Measurements from ENCODE around the gene CCDC97.
"Not testable (repeated sequence)": the region's sequence is repeated elsewhere in the genome, so short reads cannot be mapped to it uniquely, and the experiment has no call there.

The CCDC97 gene

DNA sequence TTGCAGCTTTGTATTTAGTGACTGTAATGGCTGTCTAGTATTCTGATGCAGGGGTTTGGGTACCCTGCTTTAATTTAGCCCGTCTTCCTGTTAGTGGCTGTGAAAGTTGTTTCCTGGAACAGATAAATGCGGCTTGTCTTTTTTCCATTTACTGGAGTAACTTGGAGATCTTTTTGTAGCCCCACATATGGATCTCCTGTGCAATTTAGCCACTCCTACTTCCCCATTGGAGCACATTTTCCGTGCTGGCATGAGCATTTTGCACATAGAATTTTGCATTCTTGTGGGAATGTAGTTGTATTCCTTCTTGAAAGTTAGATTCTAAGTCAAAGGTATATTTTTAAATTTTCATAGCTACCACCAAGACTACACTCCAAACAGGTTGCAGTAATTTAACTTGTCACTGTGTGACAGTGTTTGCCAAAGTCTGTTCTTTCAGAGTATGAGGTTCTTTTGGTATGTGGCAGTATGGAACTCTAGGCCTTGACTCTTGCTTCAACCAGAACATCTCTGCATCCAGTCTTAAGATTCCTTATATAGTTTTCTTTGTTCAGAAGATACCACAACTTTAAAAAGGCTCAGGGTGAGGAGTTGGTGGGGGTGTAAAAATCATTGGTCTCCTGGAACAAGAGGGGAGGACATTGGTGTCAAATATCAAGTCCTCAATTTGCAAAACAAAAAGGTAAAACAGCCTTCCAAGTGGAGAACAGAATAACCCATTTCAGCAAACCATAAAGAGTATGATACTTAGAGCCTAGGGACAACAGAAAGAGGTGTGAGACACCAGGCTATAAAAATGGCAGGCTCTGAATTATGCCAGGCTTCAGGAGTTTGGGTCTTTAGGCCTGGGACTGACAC is 21.1 kb upstream of the CCDC97 start:
- Mint-ChIP-seq H3K4me1 (ENCODE audit: low read depth) (peaks cover 3% of the 10 kb centered on the region), H3K36me3 (ENCODE audit: low read depth) (peaks cover 56% of the 10 kb centered on the region), H3K9me3 (no peaks in the 10 kb centered on the region), H3K4me3 (no peak overlapping the region), H3K27ac (no peak overlapping the region), H3K27me3 (ENCODE audit: low read depth) (no peaks in the 10 kb centered on the region)
- DNase-seq (ENCODE audit: low spot score): no peak

DNA sequence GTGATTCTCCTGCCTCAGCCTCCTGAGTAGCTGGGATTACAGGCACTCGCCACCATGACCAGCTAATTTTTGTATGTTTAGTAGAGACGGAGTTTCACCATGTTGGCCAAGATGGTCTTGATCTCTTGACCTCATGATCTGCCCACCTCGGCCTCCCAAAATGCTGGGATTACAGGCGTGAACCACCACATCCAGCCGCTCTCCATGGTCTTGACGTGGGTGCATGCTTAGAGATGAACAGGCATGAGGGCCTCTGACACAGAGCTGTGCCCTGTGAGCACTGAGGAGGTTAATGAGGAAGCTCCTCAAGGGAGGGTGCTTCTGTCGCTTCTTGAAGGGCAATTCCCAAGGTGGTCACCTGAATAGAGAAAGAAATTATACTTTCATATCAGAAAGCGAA is 20.2 kb upstream of the CCDC97 start:
- not testable (repeated sequence) for DNase-seq (ENCODE audit: low spot score); H3K9me3 Mint-ChIP-seq; H3K4me1 Mint-ChIP-seq (ENCODE audit: low read depth); H3K27me3 Mint-ChIP-seq (ENCODE audit: low read depth); H3K4me3 Mint-ChIP-seq; H3K27ac Mint-ChIP-seq
- H3K36me3 Mint-ChIP-seq (ENCODE audit: low read depth): peaks cover 59% of the 10 kb centered on the region

DNA sequence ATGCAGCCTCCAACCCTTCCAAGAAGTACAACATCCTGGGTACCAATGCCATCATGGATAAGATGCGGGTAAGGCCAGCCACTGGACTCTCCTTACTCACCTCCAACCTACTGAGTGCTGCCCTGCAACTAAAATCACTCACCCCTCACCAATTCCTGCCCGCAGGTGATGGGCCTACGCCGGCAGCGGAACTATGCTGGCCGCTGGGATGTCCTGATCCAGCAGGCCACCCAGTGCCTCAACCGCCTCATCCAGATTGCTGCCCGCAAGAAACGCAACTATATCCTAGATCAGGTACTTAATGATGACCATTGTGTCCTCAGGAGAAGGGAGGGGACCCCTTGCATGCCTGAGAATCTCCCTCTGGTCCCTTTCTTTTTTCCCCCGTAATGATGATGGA is 15.6 kb upstream of the CCDC97 start:
- no peaks in the 10 kb centered on the region for H3K27me3 Mint-ChIP-seq (ENCODE audit: low read depth)
- H3K36me3 Mint-ChIP-seq (ENCODE audit: low read depth): peaks cover 76% of the 10 kb centered on the region
- no peaks in the 10 kb centered on the region for H3K9me3 Mint-ChIP-seq
- H3K4me1 Mint-ChIP-seq (ENCODE audit: low read depth): peaks cover 41% of the 10 kb centered on the region
- no peak overlapping the region for H3K27ac Mint-ChIP-seq
- H3K4me3 Mint-ChIP-seq: no peak overlapping the region
- DNase-seq (ENCODE audit: low spot score): no peak

DNA sequence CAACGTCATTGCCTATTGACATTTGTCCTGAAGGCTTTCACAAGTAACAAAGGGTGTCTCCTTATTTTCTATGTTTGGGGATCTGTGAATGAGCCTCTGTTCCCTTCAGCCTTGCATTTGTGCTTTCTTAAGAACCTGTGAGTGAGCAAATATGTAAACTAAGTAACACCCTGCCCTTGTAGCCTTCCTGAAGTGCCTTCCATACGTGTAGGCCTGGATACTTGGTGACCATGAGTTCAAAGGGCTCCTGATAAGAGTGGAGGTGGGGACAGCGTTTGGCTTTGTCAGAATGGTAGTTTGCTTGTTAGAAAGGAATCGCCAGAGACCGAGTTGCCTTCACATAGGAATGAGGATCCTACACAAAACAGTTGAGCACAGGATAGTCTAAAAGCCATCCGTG is 14.5 kb upstream of the CCDC97 start:
- H3K27ac Mint-ChIP-seq: no peak overlapping the region
- no peak overlapping the region for H3K4me3 Mint-ChIP-seq
- no peaks in the 10 kb centered on the region for H3K27me3 Mint-ChIP-seq (ENCODE audit: low read depth)
- no peak for DNase-seq (ENCODE audit: low spot score)
- H3K9me3 Mint-ChIP-seq: no peaks in the 10 kb centered on the region
- H3K4me1 Mint-ChIP-seq (ENCODE audit: low read depth): peaks cover 52% of the 10 kb centered on the region
- peaks cover 83% of the 10 kb centered on the region for H3K36me3 Mint-ChIP-seq (ENCODE audit: low read depth)

DNA sequence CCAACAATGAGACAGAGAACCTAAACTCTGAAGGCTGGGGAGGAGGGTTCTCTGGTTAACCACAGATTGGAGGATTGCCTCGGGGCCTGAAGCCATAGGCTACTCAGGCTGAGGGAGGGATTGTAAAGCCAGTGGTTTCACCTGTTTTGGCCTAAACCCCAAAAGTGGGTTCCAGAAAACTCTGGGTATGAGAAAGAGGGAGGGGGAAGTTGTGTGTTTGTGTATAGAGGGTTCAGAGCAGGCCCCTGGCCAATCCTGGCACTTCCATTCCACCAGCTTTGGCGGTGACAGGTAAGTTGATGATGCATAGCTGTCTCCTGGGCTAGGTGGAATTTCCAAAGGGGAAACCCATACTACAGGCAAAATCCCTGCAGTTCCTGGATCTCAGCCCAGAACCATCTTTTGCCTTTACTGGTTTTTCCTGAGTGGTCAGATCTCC is 13.5 kb upstream of the CCDC97 start:
- H3K4me1 Mint-ChIP-seq (ENCODE audit: low read depth): peaks cover 60% of the 10 kb centered on the region

DNA sequence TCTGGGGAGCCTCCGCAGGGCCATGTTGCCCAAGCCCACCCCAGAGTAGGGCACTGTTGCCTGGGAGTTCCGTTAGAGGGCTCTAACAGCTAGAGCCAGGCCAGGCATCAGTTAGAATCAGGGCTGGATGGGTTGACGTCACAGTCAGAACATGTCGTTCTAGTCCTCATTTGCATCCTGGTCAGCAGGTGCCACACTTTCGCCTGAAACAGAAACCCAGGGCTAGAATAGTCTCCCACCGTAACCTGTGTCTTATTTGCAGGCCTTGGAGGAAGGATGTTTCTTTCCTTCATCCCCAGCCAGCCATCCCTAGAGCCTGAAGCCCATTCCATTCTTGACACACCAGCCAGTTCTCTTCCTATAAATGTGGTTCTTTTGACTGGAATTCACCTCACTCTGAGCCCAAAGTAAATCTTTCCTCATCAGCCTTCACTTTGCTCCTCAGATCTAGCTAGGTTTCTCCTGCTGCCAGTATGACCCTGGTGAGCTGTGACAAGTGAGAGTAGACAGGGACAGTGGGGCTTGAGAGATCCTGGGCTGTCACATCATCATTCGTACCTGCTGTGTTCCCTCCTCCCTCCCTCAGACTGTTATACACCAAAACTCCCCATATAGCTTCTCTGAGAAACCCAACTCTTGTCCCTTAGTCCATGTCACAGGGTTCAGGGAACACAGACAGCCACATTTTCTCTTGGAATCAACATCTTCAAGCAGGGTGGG is 12.2 kb upstream of the CCDC97 start:
- peak overlapping the region; percentile 86 for H3K27ac Mint-ChIP-seq
- no peaks in the 10 kb centered on the region for H3K27me3 Mint-ChIP-seq (ENCODE audit: low read depth)
- peaks cover 68% of the 10 kb centered on the region for H3K4me1 Mint-ChIP-seq (ENCODE audit: low read depth)
- H3K36me3 Mint-ChIP-seq (ENCODE audit: low read depth): peaks cover 88% of the 10 kb centered on the region
- H3K4me3 Mint-ChIP-seq: no peak overlapping the region
- DNase-seq (ENCODE audit: low spot score): no peak
- H3K9me3 Mint-ChIP-seq: no peaks in the 10 kb centered on the region

More for the DNA sequence above, 13.5 kb upstream of the CCDC97 start:
- no peak for DNase-seq (ENCODE audit: low spot score)
- H3K27ac Mint-ChIP-seq: peak overlapping the region; percentile 86
- no peak overlapping the region for H3K4me3 Mint-ChIP-seq
- H3K36me3 Mint-ChIP-seq (ENCODE audit: low read depth): peaks cover 87% of the 10 kb centered on the region
- H3K9me3 Mint-ChIP-seq: no peaks in the 10 kb centered on the region
- no peaks in the 10 kb centered on the region for H3K27me3 Mint-ChIP-seq (ENCODE audit: low read depth)

DNA sequence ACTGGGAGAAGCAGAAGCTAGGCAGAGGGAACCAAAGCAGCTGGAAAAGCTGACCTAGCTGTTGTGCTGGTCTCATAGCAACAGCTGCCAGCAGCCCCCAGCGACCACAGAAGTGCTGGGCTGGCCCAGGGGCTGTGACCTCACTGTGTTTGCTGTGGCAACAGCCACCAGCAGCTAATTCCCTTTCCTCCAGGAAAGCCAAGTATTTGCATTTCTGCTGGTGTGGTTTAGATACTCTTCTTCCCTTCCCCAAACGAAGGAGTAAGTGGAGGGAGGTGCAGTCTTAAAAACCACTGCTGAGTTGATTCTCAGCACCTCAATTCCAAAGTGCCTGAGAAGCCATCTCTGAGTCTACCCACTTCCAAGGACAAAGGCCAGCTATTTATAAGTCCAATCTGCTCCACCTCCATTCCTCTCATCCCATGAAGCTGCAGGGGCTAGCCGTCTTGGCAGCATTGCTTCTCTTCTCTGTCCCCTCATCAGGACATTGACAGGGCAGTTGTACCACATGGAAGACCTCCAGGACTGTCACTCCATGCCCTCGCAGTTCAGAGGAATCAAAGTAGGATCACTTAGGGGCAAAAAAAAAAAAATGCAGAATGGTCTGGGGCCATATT is 11.5 kb upstream of the CCDC97 start:
- Mint-ChIP-seq H3K27ac (peak overlapping the region; percentile 77), H3K4me3 (no peak overlapping the region), H3K4me1 (ENCODE audit: low read depth) (peaks cover 73% of the 10 kb centered on the region), H3K27me3 (ENCODE audit: low read depth) (no peaks in the 10 kb centered on the region), H3K36me3 (ENCODE audit: low read depth) (peaks cover 91% of the 10 kb centered on the region), H3K9me3 (no peaks in the 10 kb centered on the region)
- DNase-seq (ENCODE audit: low spot score): no peak

DNA sequence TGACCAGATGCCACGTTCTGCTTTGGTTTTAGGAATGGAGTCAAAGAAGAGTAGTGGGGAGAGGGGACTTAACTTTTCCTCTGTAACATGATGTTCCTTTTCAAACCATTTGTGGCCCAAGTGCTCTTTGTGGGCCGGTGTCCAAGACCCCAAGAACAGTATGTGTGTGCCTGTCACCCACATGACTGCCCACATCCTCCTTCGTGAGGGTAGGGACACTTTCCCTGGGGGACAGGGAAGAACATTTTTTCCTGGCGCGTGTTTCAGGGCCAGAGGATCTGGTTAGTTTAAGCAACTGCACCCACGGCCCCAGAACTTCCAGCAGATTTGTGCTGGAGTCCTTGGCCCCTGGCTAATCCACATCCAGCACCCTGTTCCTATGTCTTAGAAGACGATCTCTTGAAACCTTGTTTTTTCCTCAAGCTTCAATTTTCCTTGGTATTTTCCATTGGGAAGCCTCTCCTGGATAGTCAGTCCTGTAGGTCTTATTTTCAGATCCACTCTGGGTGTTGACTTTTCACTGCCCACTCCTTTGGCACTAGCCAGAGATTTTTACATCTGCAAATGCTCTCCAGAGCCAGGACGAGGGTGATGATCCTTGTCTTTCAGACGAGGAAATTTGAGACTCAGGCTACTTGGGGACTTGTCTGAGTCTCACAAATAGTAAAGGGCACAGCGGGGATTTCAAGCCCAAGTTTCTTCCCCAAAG is 10.8 kb upstream of the CCDC97 start:
- Mint-ChIP-seq H3K4me3 (no peak overlapping the region), H3K4me1 (ENCODE audit: low read depth) (peaks cover 77% of the 10 kb centered on the region), H3K9me3 (no peaks in the 10 kb centered on the region), H3K36me3 (ENCODE audit: low read depth) (peaks cover 91% of the 10 kb centered on the region), H3K27me3 (ENCODE audit: low read depth) (no peaks in the 10 kb centered on the region), H3K27ac (peak overlapping the region; percentile 76)
- no peak for DNase-seq (ENCODE audit: low spot score)

DNA sequence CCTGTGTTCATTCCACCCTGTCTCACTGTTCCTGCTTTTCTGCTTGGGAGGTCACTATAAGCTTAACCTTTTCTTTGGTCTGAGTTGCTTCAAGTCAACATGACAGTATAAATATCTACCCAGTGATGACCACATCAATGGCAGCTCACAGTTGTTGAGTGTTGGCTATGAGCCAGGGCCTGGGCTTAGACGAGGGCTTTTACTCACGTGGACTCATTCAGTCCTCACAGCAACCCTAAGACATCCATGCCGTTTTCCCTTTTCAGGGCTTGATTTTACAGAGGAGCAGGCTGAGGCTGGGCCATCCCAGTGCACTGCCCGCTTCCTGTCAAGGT is 10.2 kb upstream of the CCDC97 start:
- no peaks in the 10 kb centered on the region for H3K27me3 Mint-ChIP-seq (ENCODE audit: low read depth)
- H3K9me3 Mint-ChIP-seq: no peaks in the 10 kb centered on the region
- H3K4me1 Mint-ChIP-seq (ENCODE audit: low read depth): peaks cover 76% of the 10 kb centered on the region
- no peak for DNase-seq (ENCODE audit: low spot score)
- H3K27ac Mint-ChIP-seq: peak overlapping the region; percentile 76
- H3K36me3 Mint-ChIP-seq (ENCODE audit: low read depth): peaks cover 91% of the 10 kb centered on the region
- H3K4me3 Mint-ChIP-seq: no peak overlapping the region

DNA sequence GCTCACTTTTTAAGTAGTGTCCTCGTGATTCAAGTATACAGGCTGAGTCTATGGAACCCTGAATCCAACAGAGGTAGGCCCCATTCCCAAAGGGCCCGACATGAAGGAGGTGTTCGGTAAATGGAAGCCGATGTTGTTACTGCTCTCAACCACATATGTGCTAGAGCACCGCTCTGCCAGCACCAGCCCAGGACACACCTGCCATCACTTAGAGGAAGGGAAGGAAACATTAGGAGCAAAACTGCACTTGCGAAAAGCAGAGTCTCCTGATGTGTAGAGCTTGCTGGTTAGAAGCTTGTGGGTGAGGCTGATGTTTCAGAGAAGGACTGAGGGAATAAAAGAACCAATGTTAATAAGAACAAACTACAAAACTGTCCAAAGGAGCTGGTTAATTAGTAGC is 9.4 kb upstream of the CCDC97 start:
- H3K4me1 Mint-ChIP-seq (ENCODE audit: low read depth): peaks cover 77% of the 10 kb centered on the region

DNA sequence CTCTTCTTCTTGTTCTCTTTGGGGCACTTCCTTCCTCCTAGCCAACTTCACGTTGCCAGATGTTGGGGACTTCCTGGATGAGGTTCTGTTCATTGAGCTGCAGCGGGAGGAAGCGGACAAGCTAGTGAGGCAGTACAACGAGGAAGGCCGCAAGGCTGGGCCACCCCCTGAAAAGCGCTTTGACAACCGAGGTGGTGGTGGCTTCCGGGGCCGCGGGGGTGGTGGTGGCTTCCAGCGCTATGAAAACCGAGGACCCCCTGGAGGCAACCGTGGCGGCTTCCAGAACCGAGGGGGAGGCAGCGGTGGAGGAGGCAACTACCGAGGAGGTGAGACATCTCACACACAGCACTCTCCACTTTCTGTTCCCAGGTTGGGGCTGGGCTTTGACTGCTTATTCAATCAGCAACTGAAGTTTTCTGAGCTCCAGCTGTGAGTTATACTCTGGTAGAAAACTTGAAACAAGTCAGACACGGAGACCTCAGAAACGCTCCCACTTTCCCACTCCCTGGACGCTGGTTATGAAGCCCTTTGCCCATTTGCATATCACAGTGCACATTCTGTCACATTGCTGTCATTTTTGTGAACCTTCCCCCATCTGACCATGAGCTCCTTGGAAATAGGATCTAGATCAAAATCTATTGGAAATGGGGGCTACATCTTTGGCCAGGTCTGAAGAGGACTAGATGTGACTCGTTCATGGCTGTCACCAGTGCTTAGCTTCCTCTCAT is 7.2 kb upstream of the CCDC97 start:
- Mint-ChIP-seq H3K27ac (peak overlapping the region; percentile 96), H3K9me3 (no peaks in the 10 kb centered on the region), H3K27me3 (ENCODE audit: low read depth) (no peaks in the 10 kb centered on the region), H3K4me3 (peak overlapping the region; percentile 84), H3K36me3 (ENCODE audit: low read depth) (peaks cover 92% of the 10 kb centered on the region), H3K4me1 (ENCODE audit: low read depth) (peaks cover 76% of the 10 kb centered on the region)
- DNase-seq (ENCODE audit: low spot score): peak; percentile 76

More for the DNA sequence above, 9.4 kb upstream of the CCDC97 start:
- no peak overlapping the region for H3K4me3 Mint-ChIP-seq
- peaks cover 91% of the 10 kb centered on the region for H3K36me3 Mint-ChIP-seq (ENCODE audit: low read depth)
- DNase-seq (ENCODE audit: low spot score): no peak
- no peaks in the 10 kb centered on the region for H3K27me3 Mint-ChIP-seq (ENCODE audit: low read depth)
- H3K27ac Mint-ChIP-seq: peak overlapping the region; percentile 54
- H3K9me3 Mint-ChIP-seq: no peaks in the 10 kb centered on the region

DNA sequence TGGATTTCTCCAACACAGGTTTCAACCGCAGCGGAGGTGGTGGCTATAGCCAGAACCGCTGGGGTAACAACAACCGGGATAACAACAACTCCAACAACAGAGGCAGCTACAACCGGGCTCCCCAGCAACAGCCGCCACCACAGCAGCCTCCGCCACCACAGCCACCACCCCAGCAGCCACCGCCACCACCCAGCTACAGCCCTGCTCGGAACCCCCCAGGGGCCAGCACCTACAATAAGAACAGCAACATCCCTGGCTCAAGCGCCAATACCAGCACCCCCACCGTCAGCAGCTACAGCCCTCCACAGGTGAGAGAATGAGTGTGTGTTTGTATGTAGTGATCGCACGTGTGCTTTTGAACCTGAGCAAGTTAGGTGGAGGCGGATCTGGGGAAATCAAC is 6.0 kb upstream of the CCDC97 start:
- no peak for DNase-seq (ENCODE audit: low spot score)
- peak overlapping the region; percentile 84 for H3K4me3 Mint-ChIP-seq
- H3K27ac Mint-ChIP-seq: peak overlapping the region; percentile 94
- peaks cover 75% of the 10 kb centered on the region for H3K4me1 Mint-ChIP-seq (ENCODE audit: low read depth)
- no peaks in the 10 kb centered on the region for H3K27me3 Mint-ChIP-seq (ENCODE audit: low read depth)
- peaks cover 91% of the 10 kb centered on the region for H3K36me3 Mint-ChIP-seq (ENCODE audit: low read depth)
- H3K9me3 Mint-ChIP-seq: no peaks in the 10 kb centered on the region

DNA sequence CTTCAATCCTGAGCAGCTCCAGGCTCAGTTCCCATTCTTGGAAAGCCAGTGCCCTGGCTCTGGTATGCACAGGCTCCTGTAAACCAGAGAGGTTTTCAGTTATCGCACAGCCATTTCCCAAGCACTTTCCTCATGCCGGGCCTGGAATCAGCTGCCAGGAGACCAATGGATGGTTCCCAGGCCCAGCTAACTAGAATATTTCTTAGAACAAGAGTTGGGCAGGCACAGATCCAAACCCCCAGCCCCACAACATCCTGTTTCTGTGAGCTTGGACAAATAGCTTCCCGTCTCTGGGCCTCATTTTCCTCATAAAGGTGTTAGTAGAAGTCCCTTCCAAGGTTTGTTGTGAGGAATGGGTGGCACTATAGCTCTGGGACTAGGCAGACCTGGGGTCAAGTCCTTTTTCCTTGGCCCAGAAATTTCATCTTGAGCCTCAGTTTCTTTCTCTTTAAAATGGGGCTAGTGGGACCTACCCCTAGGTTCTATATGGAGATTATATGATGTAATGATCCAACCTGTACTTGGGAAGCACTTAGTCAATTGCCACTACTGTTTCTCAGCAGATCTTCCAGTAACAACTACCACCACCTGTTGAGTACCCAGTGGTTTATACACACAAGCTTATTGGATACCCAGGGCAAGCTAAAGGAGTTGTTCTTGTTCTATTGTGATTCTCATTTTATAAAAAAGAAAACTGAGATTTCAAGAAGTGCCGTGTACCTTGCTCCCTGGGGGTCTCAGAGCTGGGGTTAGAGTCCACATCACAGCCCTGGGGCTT is 5.1 kb upstream of the CCDC97 start:
- DNase-seq (ENCODE audit: low spot score): no peak
- Mint-ChIP-seq H3K36me3 (ENCODE audit: low read depth) (peaks cover 82% of the 10 kb centered on the region), H3K4me1 (ENCODE audit: low read depth) (peaks cover 70% of the 10 kb centered on the region), H3K27me3 (ENCODE audit: low read depth) (no peaks in the 10 kb centered on the region), H3K9me3 (no peaks in the 10 kb centered on the region), H3K4me3 (peak overlapping the region; percentile 84), H3K27ac (peak overlapping the region; percentile 94)

Data from T-helper 2 cell treated with Interferon-gamma antibody and Interleukin-4, amounts not matched to agents 5 μg/mL and 100 μg/mL, for 36 hours (primary cell).